OCI-LY7 (cell line): Measurements from ENCODE around the gene HLA-DMB. TPM values are rescaled to one million over a fixed set of nuclear protein-coding genes. Genes with fewer than 3 reads are reported as not detected.

Experiments used
- BruUV-seq: library from RNA; stranded (reverse); fragments of 400-500 nt; replicated peaks from 2 replicates; lab custom pipeline; 2021; lab: Mats Ljungman, UMichigan
- CTCF ChIA-PET: fragments of 300-600 bp; sonication (Branson Sonifier 250); formaldehyde crosslinking; loops from one replicate; lab custom pipeline; 2022; ENCODE audit warnings: antibody characterized with exemption; ENCODE audit not compliant: unreplicated experiment; lab: Charles Lee
- POLR2A ChIA-PET: fragments of 300-600 bp; sonication (Branson Sonifier 250); formaldehyde crosslinking; loops from one replicate; lab custom pipeline; 2022; ENCODE audit warnings: antibody characterized with exemption; lab: Charles Lee
- DNase-seq: peaks from one replicate; pipeline ENCODE4 v3.0.0-alpha.2; 2015; ENCODE audit warnings: low spot score
- H2AFZ ChIP-seq: fragments of 200-600 bp; sonication (generic), shearing (Covaris generic); 2 replicates; pipeline ENCODE4 v1.6.1; 2014; ENCODE audit warnings: mild to moderate bottlenecking, antibody characterized with exemption, low read length, moderate library complexity
- H3K27ac ChIP-seq: fragments of 200-600 bp; sonication (generic); 2 replicates; pipeline ENCODE4 v1.5.1; 2014; ENCODE audit warnings: mixed run types, low read depth, mild to moderate bottlenecking, moderate library complexity, low read length, inconsistent platforms; ENCODE audit not compliant: poor library complexity, severe bottlenecking
- H3K36me3 ChIP-seq: fragments of 200-600 bp; sonication (generic); 2 replicates; pipeline ENCODE4 v1.6.1; 2014; ENCODE audit warnings: mild to moderate bottlenecking, antibody characterized with exemption, low read length, moderate library complexity, mixed read lengths; ENCODE audit not compliant: insufficient read depth
- H3K4me1 ChIP-seq: fragments of 200-600 bp; sonication (generic); 2 replicates; pipeline ENCODE4 v1.5.1; 2014; ENCODE audit warnings: mild to moderate bottlenecking, low read length; ENCODE audit not compliant: insufficient read depth, poor library complexity, severe bottlenecking
- H3K4me2 ChIP-seq: fragments of 200-600 bp; sonication (generic); 2 replicates; pipeline ENCODE4 v1.6.1; 2014; ENCODE audit warnings: mild to moderate bottlenecking, low read length
- H3K4me3 ChIP-seq: fragments of 200-600 bp; sonication (generic); 2 replicates; pipeline ENCODE4 v1.5.1; 2014; ENCODE audit warnings: mild to moderate bottlenecking, low read depth, low read length; ENCODE audit not compliant: poor library complexity, severe bottlenecking
- H3K79me2 ChIP-seq: fragments of 200-600 bp; sonication (generic); 2 replicates; pipeline ENCODE4 v1.6.1; 2016; ENCODE audit warnings: low read depth, mild to moderate bottlenecking, low read length, moderate library complexity, mixed read lengths; ENCODE audit not compliant: insufficient read depth
- H3K9me2 ChIP-seq: fragments of 200-600 bp; sonication (generic); 2 replicates; pipeline ENCODE4 v1.6.1; 2016; ENCODE audit warnings: mild to moderate bottlenecking, low read length, mixed read lengths; ENCODE audit not compliant: insufficient read depth
- H3K9me3 ChIP-seq: fragments of 200-600 bp; sonication (generic); 2 replicates; pipeline ENCODE4 v1.6.1; 2014; ENCODE audit warnings: mild to moderate bottlenecking, mixed run types, low read length, mixed read lengths
- H4K20me1 ChIP-seq: fragments of 200-600 bp; sonication (generic); 2 replicates; pipeline ENCODE4 v1.6.1; 2014; ENCODE audit warnings: mild to moderate bottlenecking, antibody characterized with exemption, low read length, moderate library complexity, mixed read lengths; ENCODE audit not compliant: insufficient read depth
- EZH2phosphoT487 ChIP-seq: fragments of 200-600 bp; sonication (generic); IDR thresholded peaks from 2 replicates; pipeline ENCODE4 v1.6.1; 2018; ENCODE audit warnings: low read depth, borderline replicate concordance, mild to moderate bottlenecking, mixed run types, antibody characterized with exemption, low read length, moderate library complexity, mixed read lengths
- intact Hi-C: fragments of 100-400 bp; cut with micrococcal nuclease; formaldehyde crosslinking; loops from one replicate; pipeline ENCODE4 v1.10.0; 2022; ENCODE audit not compliant: unreplicated experiment
- total RNA-seq, 2 experiments: library from RNA; depleted of rRNA in 1 of 2; stranded (reverse); fragments of >200 nt in 1 of 2; shearing (Covaris generic) in 1 of 2; gene quantifications; 2 replicates each; pipeline ENCODE4 v1.2.3, GENCODE V29; 2014 to 2022
- TF ChIP-seq, protein P1 (sequence below): fragments of 200-600 bp; sonication (generic); conservative IDR thresholded peaks from 2 replicates; pipeline ENCODE4 v1.5.1; 2014; ENCODE audit warnings: mild to moderate bottlenecking, antibody characterized with exemption, low read length, moderate library complexity, mixed read lengths

Gene HLA-DMB
- total RNA-seq, 2 experiments from 2014 or later: 78.5 to 85.1 TPM

DNA sequence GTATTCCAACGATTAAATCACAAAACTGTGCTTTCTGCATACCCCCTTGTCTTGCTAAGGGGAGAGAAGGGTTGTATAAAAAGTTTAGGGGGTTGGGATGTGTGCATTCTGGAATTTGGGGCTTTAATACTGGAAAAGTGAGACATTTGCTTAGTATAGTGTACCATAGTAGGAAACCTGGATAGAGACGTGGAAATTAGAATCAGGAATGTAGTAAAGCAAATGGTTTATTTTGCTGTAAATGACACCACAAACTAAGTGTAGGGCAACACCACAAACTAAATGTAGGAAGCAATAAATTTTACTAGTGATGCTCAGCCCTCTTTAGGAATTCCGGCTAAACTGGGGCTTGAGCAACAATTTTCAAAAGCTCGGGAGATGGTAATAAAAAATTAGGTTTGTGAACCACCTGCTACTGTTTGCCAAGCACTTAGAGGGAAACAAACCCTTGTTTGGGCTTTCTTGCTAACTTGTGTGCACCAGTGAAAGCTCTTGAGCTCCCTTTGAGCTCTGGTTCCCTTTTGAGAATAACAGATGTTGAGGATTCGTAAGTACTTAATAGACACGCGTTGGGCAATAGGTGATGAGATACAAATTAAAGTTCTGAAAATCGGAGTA lies 41.4 kb upstream of the HLA-DMB start:
- CTCF ChIA-PET: interaction anchor here (1.2 kb wide), 1 partner anchor 35 kb away, joined by 3 read pairs; no protein-coding TSS in a partner anchor
- TF ChIP-seq EZH2phosphoT487: no peak
- TF ChIP-seq, protein P1, sequence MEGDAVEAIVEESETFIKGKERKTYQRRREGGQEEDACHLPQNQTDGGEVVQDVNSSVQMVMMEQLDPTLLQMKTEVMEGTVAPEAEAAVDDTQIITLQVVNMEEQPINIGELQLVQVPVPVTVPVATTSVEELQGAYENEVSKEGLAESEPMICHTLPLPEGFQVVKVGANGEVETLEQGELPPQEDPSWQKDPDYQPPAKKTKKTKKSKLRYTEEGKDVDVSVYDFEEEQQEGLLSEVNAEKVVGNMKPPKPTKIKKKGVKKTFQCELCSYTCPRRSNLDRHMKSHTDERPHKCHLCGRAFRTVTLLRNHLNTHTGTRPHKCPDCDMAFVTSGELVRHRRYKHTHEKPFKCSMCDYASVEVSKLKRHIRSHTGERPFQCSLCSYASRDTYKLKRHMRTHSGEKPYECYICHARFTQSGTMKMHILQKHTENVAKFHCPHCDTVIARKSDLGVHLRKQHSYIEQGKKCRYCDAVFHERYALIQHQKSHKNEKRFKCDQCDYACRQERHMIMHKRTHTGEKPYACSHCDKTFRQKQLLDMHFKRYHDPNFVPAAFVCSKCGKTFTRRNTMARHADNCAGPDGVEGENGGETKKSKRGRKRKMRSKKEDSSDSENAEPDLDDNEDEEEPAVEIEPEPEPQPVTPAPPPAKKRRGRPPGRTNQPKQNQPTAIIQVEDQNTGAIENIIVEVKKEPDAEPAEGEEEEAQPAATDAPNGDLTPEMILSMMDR: no peak

DNA sequence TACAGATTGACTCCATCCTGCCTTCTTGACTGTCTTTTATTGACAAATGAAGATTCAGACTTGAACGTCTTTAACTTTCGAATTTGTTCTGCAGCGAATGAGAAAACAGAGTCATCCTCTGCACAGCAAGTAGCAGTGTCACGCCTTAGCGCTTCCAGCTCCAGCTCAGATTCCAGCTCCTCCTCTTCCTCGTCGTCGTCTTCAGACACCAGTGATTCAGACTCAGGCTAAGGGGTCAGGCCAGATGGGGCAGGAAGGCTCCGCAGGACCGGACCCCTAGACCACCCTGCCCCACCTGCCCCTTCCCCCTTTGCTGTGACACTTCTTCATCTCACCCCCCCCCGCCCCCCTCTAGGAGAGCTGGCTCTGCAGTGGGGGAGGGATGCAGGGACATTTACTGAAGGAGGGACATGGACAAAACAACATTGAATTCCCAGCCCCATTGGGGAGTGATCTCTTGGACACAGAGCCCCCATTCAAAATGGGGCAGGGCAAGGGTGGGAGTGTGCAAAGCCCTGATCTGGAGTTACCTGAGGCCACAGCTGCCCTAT lies 39.7 kb upstream of the HLA-DMB start:
- DNase-seq: no peak
- Histone ChIP-seq H4K20me1 (peaks cover 17% of the 10 kb centered on the region), H3K27ac (no peak overlapping the region), H3K4me2 (no peak overlapping the region), H3K36me3 (peaks cover 86% of the 10 kb centered on the region), H2AFZ (no peak overlapping the region), H3K9me3 (no peaks in the 10 kb centered on the region), H3K4me1 (peaks cover 50% of the 10 kb centered on the region), H3K4me3 (no peak overlapping the region), H3K9me2 (no peaks in the 10 kb centered on the region), H3K79me2 (peaks cover 46% of the 10 kb centered on the region)
- intact Hi-C loops: no loop called here
- CTCF ChIA-PET: no interaction called here
- TF ChIP-seq, protein P1: no peak
- no peak for TF ChIP-seq EZH2phosphoT487
- POLR2A ChIA-PET: interaction anchor here (0.5 to 1.5 kb wide), 2 partner anchors 9 to 10 kb away, joined by 6 to 22 read pairs; no protein-coding TSS in a partner anchor
- BruUV-seq: TSS peak; percentile 22

More for the DNA sequence above, 41.4 kb upstream of the HLA-DMB start:
- DNase-seq: peak; percentile 52
- Histone ChIP-seq H3K27ac (peak overlapping the region; percentile 55), H3K79me2 (peaks cover 30% of the 10 kb centered on the region), H3K4me1 (peaks cover 34% of the 10 kb centered on the region), H2AFZ (no peak overlapping the region), H3K36me3 (peaks cover 69% of the 10 kb centered on the region), H3K4me3 (no peak overlapping the region), H3K9me2 (no peaks in the 10 kb centered on the region), H3K9me3 (no peaks in the 10 kb centered on the region), H4K20me1 (peaks cover 5% of the 10 kb centered on the region; the same call in 1 of the 2 replicates), H3K4me2 (no peak overlapping the region)
- BruUV-seq: no TSS peak
- POLR2A ChIA-PET: interaction anchor here (0.7 to 3.9 kb wide), 5 partner anchors 8 to 124 kb away, joined by 3 to 47 read pairs (median 7); partner anchors contain the start of gene BRD2
- intact Hi-C loops: no loop called here
